GM21381 (cell line): ENCODE results near the gene KCNQ1.

Experiments used
- ATAC-seq: cut with Tn5 transposase; IDR thresholded peaks from one replicate; pipeline ENCODE4 v1.9.1; 2021; ENCODE audit warnings: mild to moderate bottlenecking, moderate library complexity; ENCODE audit not compliant: unreplicated experiment

The KCNQ1 gene

GRCh38 chr11:2575591-2576051 is 130.8 kb downstream of the KCNQ1 start:
- ATAC-seq, result no peak

DNA sequence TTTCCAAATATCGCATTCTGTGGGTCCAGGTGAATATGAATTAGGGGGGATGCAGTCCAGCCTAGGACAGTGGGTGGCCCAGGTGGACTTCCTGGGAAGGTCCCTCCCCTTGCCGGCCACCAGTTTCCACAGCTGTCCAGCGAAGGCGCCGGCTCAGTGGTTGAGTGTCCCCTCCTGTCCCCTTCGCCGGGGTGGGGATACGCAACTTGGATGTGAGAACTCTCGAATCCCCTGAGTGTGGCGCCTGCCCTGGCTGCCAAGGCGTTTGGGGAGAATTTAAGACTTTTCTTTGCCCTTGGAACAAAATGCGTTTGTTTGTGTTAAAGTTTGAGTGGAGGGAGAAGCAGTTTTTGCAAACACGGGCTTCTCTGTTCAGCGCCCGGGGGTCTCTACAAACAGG is 131.3 kb downstream of the KCNQ1 start:
- ATAC-seq, result no peak

DNA sequence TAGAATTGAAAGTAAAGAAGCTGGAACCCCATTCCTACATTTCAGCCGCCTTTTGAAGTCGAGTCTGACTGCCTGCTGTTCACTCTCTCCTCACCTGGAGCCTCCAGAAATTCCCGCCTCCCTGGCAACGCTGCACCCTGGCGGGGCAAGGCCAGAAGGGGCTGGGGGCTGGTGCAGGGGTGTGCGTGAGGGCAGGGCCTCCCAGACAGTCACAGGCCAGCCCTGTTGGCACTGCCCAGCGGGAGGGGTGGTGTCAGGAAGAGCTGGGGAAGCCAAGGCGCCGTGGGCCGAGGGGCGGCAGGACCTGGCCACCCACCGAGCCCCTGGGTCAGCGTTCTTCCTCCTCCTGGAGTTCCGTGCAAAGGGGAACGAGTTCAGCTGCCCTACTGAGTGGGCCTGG is 131.7 kb downstream of the KCNQ1 start:
- no peak for ATAC-seq

DNA sequence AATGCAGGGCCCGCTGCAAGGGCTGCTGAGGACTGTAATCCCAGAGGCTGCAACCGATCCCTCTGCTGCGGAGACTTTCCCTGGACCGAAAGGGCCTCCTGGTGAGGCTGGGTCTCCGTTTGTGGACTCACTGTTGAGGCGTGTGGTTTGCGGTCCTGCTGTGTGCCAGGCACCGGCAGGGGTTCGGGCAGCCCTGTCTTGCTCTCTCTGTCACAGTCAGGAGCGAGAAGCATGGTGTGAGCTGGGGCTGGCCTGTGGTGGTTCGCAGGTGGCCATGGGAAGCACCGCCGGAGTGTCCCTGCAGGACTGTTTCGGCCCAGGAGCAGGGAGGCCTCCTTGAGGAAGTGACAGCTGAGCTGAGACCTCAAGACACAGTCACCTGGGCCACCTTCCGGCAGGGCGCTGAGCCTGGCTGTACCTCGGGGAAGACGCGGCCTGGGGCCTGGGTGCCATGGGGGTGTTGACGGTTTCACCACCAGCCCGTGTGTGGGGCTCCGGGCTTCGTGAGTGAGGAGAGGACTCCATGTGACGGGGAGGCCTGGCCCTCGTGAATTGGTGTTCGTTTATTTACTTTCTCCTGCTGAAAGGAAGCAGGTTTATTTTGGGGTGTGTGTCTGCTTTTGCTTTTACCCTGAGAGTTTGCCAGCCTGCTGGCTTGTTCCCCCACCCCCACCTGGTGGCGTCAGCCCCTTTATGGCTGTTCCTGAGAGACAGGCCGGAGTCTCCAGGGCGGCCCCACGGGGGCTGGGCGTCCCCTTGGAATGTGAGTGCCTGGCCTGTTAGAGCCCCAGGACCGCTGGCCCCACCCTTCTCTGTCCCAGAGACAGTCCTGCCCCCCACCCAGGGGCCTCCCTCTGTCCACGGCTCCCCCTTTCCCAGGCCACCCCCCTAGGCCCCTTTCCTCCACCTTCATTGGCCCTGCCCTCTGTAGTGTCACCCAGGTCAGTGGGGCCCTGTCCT is 132.5 kb downstream of the KCNQ1 start:
- ATAC-seq, result no peak

DNA sequence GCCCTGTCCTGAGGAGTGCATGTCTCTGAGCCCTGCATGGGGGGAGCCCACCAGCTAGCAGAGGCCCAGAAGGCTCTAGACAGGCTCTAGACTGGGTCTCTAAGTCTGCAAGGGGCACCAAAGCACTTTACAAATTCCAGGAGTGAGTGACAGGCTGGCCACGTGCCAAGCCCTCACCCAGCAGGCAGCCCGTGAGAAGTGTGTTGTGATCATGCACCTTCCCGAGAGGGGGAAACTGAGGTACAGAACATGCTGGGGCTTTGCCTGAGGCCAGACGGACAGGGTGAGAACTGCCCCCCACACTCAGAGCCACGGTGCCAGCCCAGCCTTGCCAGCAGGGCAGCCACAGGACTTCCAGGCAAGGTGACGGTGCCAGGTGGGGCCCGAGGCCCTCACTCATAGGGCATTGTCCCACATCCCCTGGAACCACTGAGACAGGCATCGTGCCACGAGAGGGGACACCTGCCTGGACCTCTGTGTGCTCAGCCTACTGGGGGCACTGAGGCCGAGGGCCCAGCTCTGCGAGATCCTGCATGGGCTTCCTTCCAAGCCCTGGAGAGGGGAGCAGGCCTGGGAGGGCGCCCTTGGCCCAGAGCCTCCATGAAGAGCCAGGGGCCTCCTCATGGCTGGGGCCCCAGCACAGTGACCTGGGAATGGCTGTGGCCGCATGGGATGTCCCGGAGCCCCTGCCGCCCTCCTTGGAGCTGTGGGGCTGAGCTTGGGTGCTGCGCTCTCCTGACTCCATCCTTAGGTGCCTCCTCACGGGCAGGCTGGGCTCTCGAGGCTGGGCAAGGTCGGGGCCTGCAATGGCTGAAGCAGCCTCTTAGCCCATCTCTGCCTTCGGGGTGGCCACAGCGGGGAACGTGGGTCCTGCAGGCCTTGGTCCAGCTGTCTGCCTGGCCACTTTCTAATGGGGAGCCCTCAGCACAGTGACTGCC is 133.5 kb downstream of the KCNQ1 start:
- no peak for ATAC-seq

GRCh38 chr11:2578929-2579270 is 134.1 kb downstream of the KCNQ1 start:
- no peak for ATAC-seq

GRCh38 chr11:2579315-2580060 is 134.7 kb downstream of the KCNQ1 start:
- no peak for ATAC-seq

GRCh38 chr11:2580061-2580421 is 135.2 kb downstream of the KCNQ1 start:
- no peak for ATAC-seq

DNA sequence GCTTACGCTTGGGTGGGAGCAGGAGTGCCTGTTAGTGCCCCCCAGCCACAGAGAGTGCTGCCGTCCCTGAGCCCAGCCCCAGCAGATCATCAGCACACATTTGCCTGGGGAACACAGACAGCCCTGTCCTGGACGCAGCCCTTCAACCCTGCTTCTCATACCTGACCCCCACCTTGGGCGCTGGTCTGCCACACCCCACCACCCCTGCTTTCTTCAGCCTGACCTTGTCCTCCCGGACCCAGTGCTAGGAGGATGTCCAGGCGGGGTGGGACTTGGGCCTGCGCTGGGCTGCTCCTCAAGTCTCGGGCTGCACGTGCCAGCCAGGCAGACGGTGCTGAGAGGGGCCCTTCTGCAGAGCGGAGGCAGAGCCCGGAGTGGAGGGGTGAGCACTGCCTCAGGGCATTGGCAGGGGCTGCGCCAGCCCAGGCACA is 135.8 kb downstream of the KCNQ1 start:
- ATAC-seq, result no peak

DNA sequence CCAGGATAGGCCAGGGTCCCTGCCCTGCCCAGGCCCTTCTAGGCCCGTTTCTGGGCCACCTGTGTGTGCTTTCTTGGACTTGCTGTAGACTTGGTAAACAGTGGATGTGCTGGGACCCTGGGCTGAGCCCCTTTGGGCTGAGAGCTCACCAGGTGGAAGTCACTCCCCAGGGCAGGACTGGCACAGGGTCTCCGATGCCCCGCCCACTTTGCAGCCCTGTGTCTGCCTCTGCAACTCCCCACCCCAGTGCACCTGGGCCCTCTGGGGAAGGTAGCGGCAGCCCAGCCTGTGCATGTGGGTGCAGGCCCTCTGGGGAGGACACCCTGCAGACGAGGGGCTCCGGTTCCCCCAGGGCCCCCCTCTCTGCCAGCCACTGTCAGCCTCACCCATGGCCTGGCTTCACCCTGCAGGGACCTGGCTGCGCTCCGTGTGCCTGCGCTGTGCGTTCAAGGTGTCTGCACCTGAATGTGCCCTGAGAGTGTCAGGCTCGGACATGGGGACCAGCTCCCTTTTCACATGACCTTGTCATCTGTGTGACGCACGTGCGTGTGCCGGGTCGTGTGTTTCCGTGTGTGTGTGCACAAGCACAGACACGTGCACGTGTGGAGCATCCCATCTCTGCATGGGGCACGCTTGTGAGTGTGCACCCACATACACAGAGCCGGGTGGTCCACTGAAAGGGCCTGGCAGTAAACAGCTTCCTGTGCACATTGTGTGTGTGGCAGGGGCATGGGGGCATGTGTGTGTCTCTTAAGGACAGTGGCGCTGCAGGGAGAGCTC is 136.5 kb downstream of the KCNQ1 start:
- no peak for ATAC-seq

DNA sequence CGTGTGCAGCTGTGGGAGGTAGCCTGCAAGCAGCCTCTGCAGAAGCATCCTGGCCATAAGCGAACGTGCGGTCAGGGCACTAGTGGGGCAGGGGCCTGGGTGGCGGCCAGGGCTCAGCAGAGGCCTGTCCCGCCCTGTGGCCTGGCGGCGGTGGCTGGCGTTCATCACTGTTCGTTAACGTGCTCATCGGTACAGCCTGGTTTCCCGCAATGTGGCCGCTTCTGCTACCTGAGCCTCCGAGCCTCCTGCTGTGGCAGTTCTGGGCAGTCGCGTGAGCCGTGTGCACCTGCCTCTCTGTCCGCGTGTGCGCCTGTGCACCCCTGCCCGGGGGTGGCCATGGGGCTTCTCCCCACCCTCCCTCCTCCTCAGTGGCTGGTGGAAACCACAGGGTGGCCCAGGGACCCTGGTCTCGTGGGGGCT is 137.1 kb downstream of the KCNQ1 start:
- no peak for ATAC-seq

GRCh38 chr11:2582351-2582945 is 137.6 kb downstream of the KCNQ1 start:
- ATAC-seq, result no peak

GRCh38 chr11:2582946-2583604 is 138.3 kb downstream of the KCNQ1 start:
- no peak for ATAC-seq

DNA sequence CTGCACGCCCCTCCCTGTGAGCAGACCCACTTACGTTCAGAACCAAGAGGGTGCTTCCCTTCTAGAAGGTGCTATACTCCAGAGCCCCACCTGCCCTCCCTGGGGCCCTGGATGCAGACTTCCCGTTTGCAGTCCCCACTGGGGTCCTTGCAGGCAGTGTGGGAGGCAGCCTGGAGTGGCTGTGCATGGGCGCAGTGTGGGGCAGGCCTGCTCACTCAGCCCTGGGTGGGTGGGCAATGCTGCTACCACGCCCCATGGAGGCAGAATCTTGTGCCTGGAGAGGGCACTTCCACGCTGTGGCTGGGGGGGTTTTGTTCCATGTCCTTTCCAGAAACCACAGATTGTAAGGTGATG is 138.8 kb downstream of the KCNQ1 start:
- ATAC-seq, result no peak

GRCh38 chr11:2584434-2584811 is 139.6 kb downstream of the KCNQ1 start:
- no peak for ATAC-seq

DNA sequence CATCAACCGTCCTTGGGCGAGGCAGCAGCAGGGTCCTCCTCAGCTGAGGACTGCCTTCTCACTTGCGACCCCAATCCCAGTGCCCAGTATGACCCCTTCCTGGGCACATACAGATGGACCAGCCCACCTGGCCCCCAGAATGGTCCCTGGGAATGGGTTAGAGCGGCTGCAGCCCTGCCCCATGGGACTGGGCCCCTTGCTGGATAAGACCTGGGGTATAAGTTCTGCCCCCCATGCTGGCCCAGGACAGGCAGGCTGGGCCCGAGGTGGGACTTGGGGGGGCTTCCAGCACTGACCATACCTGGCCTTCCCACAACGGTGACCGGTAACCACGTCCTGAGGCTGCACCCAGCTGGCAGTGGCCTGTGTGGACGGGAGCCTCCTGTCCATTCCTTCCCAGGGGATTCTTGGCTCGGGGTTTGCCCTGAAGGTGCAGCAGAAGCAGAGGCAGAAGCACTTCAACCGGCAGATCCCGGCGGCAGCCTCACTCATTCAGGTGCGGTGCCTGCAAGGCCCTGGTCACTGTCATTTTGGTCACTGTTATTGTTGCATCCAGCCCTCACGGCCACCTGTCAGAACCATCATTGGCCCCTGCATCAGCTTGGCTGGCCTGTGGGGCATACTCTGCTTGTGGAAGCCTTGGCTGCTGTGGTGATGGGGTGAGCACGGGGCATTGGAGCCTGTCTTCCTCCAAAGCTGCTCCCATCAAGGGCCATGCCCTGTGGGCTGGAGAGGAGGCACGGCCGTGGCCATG is 140.2 kb downstream of the KCNQ1 start:
- ATAC-seq, result no peak

GRCh38 chr11:2585566-2586086 is 140.8 kb downstream of the KCNQ1 start:
- ATAC-seq, result no peak

- ATAC-seq, result no peak
Measured at GRCh38 chr11:2586087-2586792, 141.4 kb downstream of the KCNQ1 start.
